Fibroblast of lung (primary cell): Measurements from ENCODE around the gene HSPA12B.

ENCODE experiments used
- CTCF ChIP-seq, 2 donors: IDR thresholded peaks in 1 of 2; conservative IDR thresholded peaks in 1 of 2; 1 replicate in 1 of 2; 2 replicates in 1 of 2; pipeline ENCODE4 v1.5.1; 2011 to 2012; ENCODE audit warnings: low read length in 2 of 2, control low read depth in 1 of 2, inconsistent platforms in 1 of 2, low read depth in 1 of 2, mild to moderate bottlenecking in 1 of 2
- EZH2 ChIP-seq: IDR thresholded peaks from 2 replicates; pipeline ENCODE4 v1.5.1; 2012; ENCODE audit warnings: low read length, control low read depth, mild to moderate bottlenecking; ENCODE audit errors: missing control alignments

GRCh38 chr20:3783511-3784195 is 51.2 kb downstream of the HSPA12B start:
- TF ChIP-seq EZH2 (no peak), CTCF (conservative IDR thresholded peaks at IDR 0.05 in 1 of 2, IDR thresholded peaks at IDR 0.05 in 1 of 2; ENCODE audit: low read depth in 1 of 2, low read length in 2 of 2) (no peak)
